Heart right ventricle (tissue), 16 donors: Measurements from ENCODE around the gene TIRAP. TPM values are rescaled to one million over a fixed set of nuclear protein-coding genes. Genes with fewer than 3 reads are reported as not detected.

Source experiments
- ATAC-seq, 8 donors: fragments of 200-7000 bp; cut with Tn5 transposase; one replicate each; pipeline ENCODE4 v1.9.1; 2020; ENCODE audit warnings: mild to moderate bottlenecking in 8 of 8, moderate library complexity in 8 of 8, moderate number of reproducible peaks in 1 of 8
- DNase-seq, 2 donors: peaks; one replicate each; pipeline ENCODE4 v3.0.0-alpha.2; 2020
- H3K27ac ChIP-seq, 10 donors: fragments of 200-600 bp; sonication (generic) in 2 of 10; one replicate each; pipeline versions ENCODE4 v1.5.0 to v1.8.0; 2020 to 2022; ENCODE audit warnings: mild to moderate bottlenecking in 3 of 10
- H3K27me3 ChIP-seq, 7 donors: fragments of 200-600 bp; one replicate each; pipeline ENCODE4 v1.8.0; 2021 to 2022; ENCODE audit warnings: mild to moderate bottlenecking in 2 of 7
- H3K36me3 ChIP-seq, 9 donors: fragments of 200-600 bp; sonication (generic) in 1 of 9; one replicate each; pipeline versions ENCODE4 v1.5.0 to v1.8.0; 2020 to 2022; ENCODE audit warnings: mild to moderate bottlenecking in 2 of 9
- H3K4me1 ChIP-seq, 9 donors: fragments of 200-600 bp; sonication (generic) in 1 of 9; one replicate each; pipeline versions ENCODE4 v1.5.0 to v1.8.0; 2020 to 2022; ENCODE audit warnings: mild to moderate bottlenecking in 4 of 9
- H3K4me3 ChIP-seq, 10 donors: fragments of 200-600 bp; sonication (generic) in 2 of 10; one replicate each; pipeline versions ENCODE4 v1.5.0 to v1.8.0; 2020 to 2022; ENCODE audit warnings: mild to moderate bottlenecking in 7 of 10, moderate library complexity in 2 of 10
- H3K9me3 ChIP-seq, 11 donors: fragments of 200-600 bp in 10 of 11; sonication (generic) in 2 of 11; one replicate each; pipeline versions ENCODE4 v1.5.0 to v1.8.0; 2013 to 2022; ENCODE audit warnings: mild to moderate bottlenecking in 2 of 11, control low read depth in 1 of 11, moderate library complexity in 1 of 11
- WGBS, 2 donors: extraction: QIAGEN DNeasy Blood & Tissue Kit; methylation state at CpG; one replicate each; pipeline ENCODE4 v1.1.7; 2013; ENCODE audit warnings: inconsistent platforms in 1 of 2; 5-methylcytosine and 5-hydroxymethylcytosine counted together
- intact Hi-C, 10 donors: fragments of 100-400 bp; cut with DNase I; formaldehyde crosslinking; loops; one replicate each; pipeline versions ENCODE4 v1.11.1 to v1.14.2; 2022
- polyA plus RNA-seq, 2 donors: library from polyadenylated mRNA; stranded (reverse); fragments of 200-250 nt; gene quantifications; one replicate each; pipeline ENCODE4 v1.2.3, GENCODE V29; 2013
- total RNA-seq, 10 donors: library from RNA; stranded (reverse); fragmentation: NEBNext Ultra II Directional in 3 of 10; extraction: Animal tissue kit (Norgen Biotek cat#: 25700) in 3 of 10; gene quantifications; one replicate each; pipeline versions ENCODE4 v1.2.1 to v1.2.4, GENCODE V29; 2021 to 2023
- TF ChIP-seq, protein P1 (sequence below), 9 donors: fragments of 200-600 bp; sonication (generic) in 2 of 9; IDR thresholded peaks; one replicate each; pipeline versions ENCODE4 v1.5.0 to v1.8.0; 2021 to 2022; ENCODE audit warnings: antibody characterized with exemption in 9 of 9, mild to moderate bottlenecking in 5 of 9, moderate library complexity in 1 of 9
- donor health status: Arrhythmogenic right ventricular cardiomyopathy.
- donor health status: ischemic (EF 13 %, LVEDD 7.1; RV severe dilation, severe dysfunction).
- donor health status: healthy with polysubstance abuse.
- donor health status: DM: no; HTN: yes; CAD: no.
- donor health status: DM: no; HTN: no; CAD: no.
- donor health status: ischemic (EF 25% LVEDD 6.9; RV normal size, moderate dysfunction).
- donor health status: ischemic (EF 25% LVEDD 5.7; RV mildly dilated, moderate dysfunction).
- donor health status: healthy.
- donor health status: DM: yes; HTN: yes; CAD: no.
- donor health status: Ischemic cardiomyopathy.
- donor health status: ischemic (EF 35%, LVEDD 5.7; RV mildly dilated, moderate dysfunction).
- donor health status: nonischemic (EF 11% LVEDD 7.7; RV severe dilation, severe dysfunction).
- donor health status: DM: yes; HTN: yes; CAD: no.
- donor health status: PGD.
- donor health status: ischemic (EF 29% LVEDD 5.4; RV normal size, mild dysfunction).
- donor health status: nonischemic (EF 23%, LVEDD 6.1; RV moderate dilation, normal function).

The TIRAP gene
- total and polyA plus RNA-seq, 12 donors = 3.1 to 10.1 (median 7.8) TPM

DNA sequence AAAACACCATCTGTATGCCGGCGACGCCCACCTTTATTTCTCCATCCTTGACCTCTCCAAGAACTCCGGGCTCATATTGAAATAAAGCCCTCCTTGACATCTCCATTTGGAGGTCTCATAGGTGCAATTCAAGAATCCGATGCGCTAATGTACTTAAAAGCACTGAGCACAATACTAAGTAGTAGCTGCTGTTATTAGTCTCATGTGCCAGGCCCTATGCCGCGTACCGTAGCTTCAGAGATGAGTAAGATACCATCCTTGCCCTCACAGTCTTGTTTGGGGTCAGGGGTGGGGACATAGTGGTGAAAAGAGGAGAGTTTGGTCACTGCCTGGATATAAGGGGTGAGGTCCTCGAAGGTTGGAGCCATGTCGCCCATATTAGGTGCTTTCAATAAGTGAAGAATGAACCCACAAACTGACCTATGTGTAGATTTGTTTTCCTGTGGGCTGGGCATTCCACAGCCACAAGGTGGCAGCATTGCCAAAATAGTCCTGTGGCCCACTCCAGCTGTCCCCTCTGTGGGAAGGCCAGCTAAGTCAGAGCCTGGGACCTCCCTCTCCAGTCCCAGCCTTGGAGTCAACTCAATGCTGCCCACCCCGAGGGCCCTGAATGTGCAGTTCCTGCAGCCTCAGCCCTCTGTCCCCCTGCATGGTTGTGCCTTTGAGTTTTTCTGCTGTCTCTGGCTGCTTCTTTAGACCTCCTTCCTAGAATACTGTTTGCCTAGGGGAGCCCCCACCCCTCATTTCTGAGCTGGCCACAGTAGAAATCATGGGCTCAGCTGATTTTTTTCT, 27.5 kb downstream of the TIRAP start:
- ATAC-seq (peak; percentile 91 to 95 (median 92)), DNase-seq (peak; percentile 74 to 79)
- Histone ChIP-seq H3K4me3 (no peak overlapping the region), H3K9me3 (no peaks in the 10 kb centered on the region), H3K4me1 (peaks cover 0 to 40% (median 7%) of the 10 kb centered on the region in 9 donors), H3K36me3 (peaks cover 0 to 54% (median 0%) of the 10 kb centered on the region in 9 donors), H3K27ac (peak overlapping the region in 3 of 10 donors; percentile 3 to 71 (median 27)), H3K27me3 (no peaks in the 10 kb centered on the region)
- intact Hi-C loops = loop anchor here in 9 of 10 donors (1.0 to 10.0 kb wide), 15 partner anchors 44 to 678 kb away; partner anchors contain the start of gene ST3GAL4 (in 3 of the 9)
- TF ChIP-seq, protein P1, sequence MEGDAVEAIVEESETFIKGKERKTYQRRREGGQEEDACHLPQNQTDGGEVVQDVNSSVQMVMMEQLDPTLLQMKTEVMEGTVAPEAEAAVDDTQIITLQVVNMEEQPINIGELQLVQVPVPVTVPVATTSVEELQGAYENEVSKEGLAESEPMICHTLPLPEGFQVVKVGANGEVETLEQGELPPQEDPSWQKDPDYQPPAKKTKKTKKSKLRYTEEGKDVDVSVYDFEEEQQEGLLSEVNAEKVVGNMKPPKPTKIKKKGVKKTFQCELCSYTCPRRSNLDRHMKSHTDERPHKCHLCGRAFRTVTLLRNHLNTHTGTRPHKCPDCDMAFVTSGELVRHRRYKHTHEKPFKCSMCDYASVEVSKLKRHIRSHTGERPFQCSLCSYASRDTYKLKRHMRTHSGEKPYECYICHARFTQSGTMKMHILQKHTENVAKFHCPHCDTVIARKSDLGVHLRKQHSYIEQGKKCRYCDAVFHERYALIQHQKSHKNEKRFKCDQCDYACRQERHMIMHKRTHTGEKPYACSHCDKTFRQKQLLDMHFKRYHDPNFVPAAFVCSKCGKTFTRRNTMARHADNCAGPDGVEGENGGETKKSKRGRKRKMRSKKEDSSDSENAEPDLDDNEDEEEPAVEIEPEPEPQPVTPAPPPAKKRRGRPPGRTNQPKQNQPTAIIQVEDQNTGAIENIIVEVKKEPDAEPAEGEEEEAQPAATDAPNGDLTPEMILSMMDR (IDR thresholded peaks at IDR 0.05) = peak; percentile 83 to 97 (median 90)
- 60 to 70% methylated on average over 12 of the region's 12 CpGs for WGBS, 2 donors

DNA sequence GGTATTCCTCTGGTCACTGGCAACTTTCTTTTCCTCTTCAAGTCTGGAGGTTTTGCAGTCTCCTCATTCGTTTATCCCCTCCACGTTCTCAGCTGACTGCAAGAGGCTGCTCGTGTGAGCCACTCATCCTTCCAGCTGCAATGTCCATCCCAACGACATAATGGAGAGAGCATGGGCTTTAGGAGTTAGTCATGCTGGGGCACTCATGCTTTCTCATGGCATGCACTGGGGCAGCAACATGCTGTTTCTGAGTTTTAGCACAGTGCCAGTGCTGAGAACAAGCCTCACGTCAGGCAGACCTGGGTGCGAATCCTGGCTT, 28.1 kb downstream of the TIRAP start:
- intact Hi-C loops = loop anchor here in 9 of 10 donors (1.0 to 10.0 kb wide), 15 partner anchors 44 to 678 kb away; partner anchors contain the start of gene ST3GAL4 (in 3 of the 9)
- H3K27me3 ChIP-seq = no peaks in the 10 kb centered on the region
- peak overlapping the region in 3 of 10 donors; percentile 3 to 71 (median 27) for H3K27ac ChIP-seq
- peaks cover 0 to 54% (median 0%) of the 10 kb centered on the region in 9 donors for H3K36me3 ChIP-seq
- 63 to 74% methylated on average over 6 of the region's 6 CpGs for WGBS, 2 donors
- DNase-seq (no peak), ATAC-seq (peak in 6 of 8 donors; percentile 6 to 44 (median 20))
- H3K4me1 ChIP-seq = peaks cover 0 to 39% (median 7%) of the 10 kb centered on the region in 9 donors
- H3K4me3 ChIP-seq = no peak overlapping the region
- no peaks in the 10 kb centered on the region for H3K9me3 ChIP-seq
- TF ChIP-seq, protein P1 (IDR thresholded peaks at IDR 0.05) = no peak

DNA sequence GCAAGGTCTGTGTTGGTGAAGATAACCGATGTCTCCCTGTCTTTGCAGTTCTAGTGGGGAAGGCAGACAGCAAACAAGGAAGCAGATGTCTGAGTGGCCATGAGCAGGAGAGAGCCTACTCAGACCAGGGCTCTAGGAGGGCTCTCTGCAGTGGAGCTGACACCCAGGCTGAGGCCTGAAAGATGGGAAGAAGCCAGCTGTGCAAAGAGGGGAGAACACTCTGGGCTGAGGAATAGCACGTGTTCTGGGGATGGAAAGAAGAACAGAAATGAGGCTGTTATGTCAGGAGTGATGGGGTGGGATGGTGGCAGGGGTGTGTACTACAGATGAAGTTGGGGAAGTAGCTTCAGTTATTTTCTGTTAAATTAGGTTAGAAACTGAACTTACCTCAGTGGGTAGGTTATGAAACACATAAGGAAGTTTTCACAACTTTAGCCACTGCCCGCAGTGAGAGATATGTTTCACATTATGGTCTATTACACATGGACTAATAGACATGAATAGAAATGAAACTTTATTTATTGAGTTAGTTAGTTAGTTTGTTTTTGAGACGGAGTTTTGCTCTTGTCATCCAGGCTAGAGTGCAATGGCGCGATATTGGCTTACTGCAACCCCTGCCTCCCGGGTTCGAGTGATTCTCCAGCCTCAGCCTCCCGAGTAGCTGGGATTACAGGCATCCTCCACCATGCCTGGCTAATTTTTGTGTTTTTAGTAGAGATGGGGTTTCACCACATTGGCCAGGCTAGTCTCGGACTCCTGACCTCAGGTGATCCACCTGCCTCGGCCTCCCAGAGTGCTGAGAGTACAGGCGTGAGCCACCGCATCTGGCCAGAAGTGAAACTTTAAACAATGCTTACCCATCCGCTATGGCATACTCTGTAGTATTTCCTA, 28.8 kb downstream of the TIRAP start:
- Histone ChIP-seq H3K9me3 (no peaks in the 10 kb centered on the region), H3K36me3 (peaks cover 0 to 54% (median 0%) of the 10 kb centered on the region in 9 donors), H3K4me1 (peaks cover 0 to 45% (median 9%) of the 10 kb centered on the region in 9 donors), H3K27ac (peak overlapping the region in 1 of 10 donors; percentile 71), H3K4me3 (no peak overlapping the region), H3K27me3 (no peaks in the 10 kb centered on the region)
- WGBS, 2 donors = 91 to 94% methylated on average over 14 of the region's 14 CpGs
- intact Hi-C loops = loop anchor here in 9 of 10 donors (2.0 to 10.0 kb wide), 14 partner anchors 43 to 677 kb away; partner anchors contain the start of gene ST3GAL4 (in 3 of the 9)
- peak in 2 of 8 donors; percentile 20 to 33 for ATAC-seq
- TF ChIP-seq, protein P1 (IDR thresholded peaks at IDR 0.05) = no peak
- no peak for DNase-seq

DNA sequence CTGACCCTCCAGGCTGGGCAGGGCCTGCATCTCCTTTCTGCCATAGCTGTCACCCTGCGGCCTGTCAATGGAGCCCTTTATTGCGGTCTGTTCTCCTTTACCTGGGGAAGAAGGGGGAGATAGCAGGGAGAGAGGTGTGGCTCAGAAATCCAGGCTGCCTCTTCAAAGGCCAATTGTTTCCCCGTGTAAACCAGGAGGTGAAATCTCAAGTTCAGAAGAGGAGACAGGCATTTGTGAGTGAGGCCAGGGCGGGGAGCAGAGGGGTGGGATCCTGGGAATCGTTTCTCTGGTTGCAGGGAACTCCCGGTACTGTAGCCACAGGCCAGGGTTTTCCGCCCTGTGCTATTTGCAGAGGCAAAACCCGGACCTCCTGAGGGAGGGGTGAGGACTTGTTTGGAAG, 30.1 kb downstream of the TIRAP start:
- peaks cover 5 to 55% (median 20%) of the 10 kb centered on the region in 9 donors for H3K4me1 ChIP-seq
- no peak overlapping the region for H3K4me3 ChIP-seq
- no peak for DNase-seq
- H3K36me3 ChIP-seq = peaks cover 0 to 49% (median 0%) of the 10 kb centered on the region in 9 donors
- WGBS, 2 donors = 76% methylated on average over 8 of the region's 8 CpGs
- TF ChIP-seq, protein P1 (IDR thresholded peaks at IDR 0.05) = no peak
- peak overlapping the region in 1 of 10 donors; percentile 71 for H3K27ac ChIP-seq
- H3K9me3 ChIP-seq = no peaks in the 10 kb centered on the region
- no peak for ATAC-seq
- intact Hi-C loops = loop anchor here in 7 of 10 donors (2.0 to 10.0 kb wide), 10 partner anchors 44 to 674 kb away; partner anchors contain the start of gene ST3GAL4 (in 2 of the 7)
- no peaks in the 10 kb centered on the region for H3K27me3 ChIP-seq
